HG03460 (cell line): ENCODE measurements around the gene INTS6.

Source experiments
- ATAC-seq: cut with Tn5 transposase; IDR thresholded peaks from one replicate; pipeline ENCODE4 v1.9.1; 2021; ENCODE audit not compliant: unreplicated experiment

Gene INTS6

DNA sequence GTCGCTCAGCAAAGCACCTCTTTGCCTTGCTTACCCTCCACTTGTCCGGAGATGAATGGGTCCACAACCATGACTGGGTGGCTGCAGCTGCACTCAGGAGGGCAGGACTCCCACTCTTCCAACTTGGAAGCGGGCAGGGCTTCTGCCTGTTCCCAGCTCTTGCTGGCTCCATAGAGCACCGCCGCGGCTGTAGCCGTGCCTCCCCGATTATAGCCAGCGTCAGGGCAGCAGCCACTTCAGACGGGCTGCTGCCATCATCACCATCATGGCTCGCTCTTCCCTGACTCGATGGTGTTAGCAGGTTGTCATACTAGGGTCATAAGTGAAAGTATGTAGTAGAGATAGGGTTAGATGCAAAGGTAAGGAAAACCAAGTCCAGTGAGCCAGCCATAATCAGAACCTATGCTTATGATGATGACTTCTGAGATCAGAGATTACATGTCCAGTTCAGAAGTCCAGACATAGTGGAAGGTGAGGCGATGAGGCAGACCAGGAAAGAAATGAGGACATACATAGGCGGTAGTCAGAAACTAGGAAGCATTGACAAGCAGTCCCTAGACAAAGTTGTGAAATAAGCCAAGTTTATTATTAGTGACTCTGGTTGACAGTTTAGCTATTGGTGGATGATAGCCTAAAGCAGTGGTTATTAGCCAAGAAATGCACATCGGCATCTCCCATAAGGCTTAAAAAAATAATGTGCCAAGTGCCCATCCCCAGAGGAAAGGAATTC lies 4.4 kb upstream of the INTS6 start:
- no peak for ATAC-seq

DNA sequence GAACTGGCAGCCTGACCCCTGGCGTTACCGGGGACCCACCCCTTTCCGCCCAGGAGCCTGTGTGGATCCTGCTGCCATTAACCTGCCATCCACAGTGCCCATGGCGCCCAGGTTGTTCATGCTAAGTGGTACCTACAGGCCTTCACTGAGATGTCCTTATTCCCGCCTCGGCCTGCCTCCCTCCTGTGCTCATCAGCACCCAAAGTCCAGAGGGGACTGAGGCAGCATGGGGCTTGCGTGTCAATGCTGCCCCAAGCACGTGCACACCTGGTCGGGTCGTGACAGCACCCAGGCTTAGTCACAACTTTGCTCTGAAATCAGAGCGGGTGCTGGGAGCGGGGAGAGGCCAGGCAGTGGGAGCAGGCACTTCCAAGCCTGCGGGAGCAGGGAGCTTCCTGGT lies 3.7 kb upstream of the INTS6 start:
- ATAC-seq = no peak

DNA sequence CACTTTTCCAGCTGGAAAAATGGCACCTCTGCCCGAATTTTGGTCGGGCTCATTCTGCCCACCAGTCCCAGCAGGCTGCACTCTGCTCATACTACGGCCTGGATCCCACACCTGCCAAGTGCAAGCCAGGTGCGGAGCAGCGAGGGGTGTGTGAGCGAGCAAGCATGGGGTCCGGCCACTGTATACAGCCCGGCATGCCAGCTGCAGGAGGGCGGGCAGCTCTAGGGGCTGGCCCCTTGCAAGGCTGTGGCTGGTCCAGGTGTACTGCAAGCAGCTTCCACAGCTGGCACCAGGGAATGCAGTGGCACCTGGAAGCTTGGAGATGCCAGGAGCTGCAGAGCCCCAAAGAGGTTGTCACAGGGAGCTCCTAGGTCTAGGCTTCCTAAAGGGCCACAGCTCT lies 2.7 kb upstream of the INTS6 start:
- ATAC-seq = no peak

DNA sequence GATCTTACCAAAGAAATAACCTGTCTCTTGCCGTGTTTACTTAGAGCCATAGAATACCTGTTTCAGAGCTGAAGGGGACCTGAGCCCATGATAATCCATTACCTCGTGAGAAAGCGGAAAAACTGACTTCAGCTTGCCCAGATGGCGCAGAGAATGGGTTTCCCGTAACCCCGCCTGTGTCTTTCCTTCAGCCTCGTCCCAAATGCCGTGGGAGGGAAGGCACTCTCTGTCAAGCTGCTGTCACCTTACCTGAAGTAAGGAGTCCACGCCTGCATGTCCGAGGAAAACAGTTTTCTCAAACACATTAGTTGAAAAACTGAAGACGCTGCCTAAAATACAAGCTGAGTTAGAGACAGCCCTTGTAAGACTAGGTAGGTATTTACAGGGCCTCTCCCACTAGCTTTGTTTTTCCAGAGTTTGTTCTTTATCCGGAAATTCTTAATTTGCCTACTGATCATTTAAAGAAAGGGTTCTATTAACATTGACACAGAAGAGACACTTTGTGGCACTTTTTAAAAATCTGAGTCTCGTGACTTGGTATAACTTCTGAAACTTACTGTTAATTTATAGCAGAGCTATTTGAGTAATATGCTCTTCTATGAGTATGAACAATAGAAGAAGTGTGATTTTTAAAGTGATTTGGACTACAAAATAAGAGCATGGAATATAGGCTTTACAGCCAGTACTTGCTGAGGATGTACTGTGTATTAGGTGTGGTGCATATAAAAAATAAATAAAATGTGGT lies 1.3 kb upstream of the INTS6 start:
- no peak for ATAC-seq

DNA sequence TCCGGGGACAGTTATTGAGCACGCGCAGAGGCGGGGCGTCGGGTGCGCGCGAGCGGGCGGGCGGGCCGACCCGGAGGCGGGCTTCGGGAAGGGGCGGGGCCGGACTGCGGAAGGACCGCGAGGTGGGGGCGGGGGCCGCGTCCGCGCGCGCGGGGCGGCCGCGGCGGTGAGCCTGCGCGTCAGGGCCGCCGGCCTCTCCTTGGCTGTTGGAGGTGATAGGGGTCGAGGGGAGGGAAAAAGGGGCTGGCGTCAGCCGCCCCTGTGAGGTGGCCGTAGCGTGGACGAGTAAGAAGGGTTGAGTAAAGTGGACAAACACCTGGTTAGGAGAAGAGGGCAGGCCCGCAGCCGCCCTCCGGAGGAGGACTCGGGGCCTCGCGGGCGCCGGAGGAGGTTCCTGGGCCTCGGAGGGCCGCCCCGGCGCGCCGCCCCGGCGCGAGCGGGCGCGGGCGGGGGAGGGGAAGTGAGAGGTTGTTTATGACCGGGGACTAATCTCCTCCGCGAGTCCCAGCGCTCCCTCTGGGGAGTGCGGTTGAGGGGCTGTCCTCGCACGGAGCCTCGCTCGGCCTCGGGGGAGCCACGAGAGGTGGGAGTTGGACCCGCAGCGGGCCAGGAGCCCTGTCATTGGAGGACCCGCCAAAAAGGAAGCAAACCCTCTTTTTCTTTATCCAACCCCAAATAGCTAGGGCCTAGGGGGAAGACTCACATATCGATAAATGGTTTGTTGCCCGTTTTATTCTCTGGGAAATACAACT lies 547 bp upstream of the INTS6 start:
- peak; percentile 39 for ATAC-seq

DNA sequence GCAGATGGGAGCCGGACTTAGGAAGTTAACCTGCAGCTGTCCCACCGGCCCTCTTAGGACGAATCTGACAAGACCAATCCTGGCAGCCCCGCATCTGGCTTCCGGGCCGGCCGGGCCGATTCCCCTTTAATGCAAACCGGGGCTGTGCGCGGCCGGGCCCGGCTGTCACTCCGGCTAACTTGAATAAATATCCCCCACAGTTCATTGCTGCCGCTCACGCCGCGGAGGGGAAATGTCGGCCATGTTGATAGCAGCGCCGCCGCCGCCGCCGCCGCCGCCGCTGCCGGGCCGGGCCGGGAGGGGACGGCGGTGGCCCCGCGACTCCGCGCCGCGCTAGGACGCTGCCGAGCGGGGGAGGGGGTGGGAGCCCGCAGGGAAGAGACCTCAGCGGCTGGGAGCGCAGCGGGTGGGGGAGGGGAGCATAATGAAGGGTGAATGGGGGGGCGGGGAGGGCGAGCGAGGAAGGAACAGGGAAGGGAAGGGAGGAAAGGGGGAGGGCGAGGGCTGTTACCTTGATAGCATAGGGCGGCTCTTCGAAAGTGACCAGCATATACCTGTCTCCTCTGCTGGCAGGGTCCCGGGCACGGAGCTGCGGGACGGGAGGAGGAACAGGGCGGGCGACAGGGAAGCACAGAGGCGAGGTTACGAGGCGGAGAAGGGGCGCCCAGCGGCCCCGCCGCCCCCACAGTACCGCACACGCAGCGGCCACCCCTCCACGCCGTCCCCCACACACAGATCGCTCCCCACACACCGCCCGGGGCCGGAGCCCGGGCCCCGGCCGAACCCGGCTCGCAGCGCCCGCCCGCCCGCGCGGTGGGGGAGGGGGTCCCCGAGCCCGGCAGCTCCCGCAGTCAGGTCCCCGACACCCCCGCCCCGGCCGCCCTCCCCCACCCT lies 1.1 kb downstream of the INTS6 start:
- peak; percentile 31 for ATAC-seq

DNA sequence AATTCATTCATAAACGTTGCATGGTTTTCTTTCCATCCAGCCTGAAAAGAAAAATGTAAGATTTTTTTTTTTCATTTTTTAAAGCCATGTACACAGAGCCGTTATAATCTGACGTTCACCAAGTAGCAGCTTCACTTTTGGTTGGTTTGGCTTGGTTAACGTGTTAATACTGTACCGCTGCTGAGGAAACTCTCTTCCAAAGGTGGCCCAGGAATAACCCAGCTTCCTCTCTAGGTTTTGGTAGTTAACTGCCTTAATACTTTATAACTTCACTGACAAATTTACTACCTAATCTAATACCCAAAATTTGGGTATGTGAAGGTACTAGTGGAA lies 1.7 kb downstream of the INTS6 start:
- no peak for ATAC-seq

DNA sequence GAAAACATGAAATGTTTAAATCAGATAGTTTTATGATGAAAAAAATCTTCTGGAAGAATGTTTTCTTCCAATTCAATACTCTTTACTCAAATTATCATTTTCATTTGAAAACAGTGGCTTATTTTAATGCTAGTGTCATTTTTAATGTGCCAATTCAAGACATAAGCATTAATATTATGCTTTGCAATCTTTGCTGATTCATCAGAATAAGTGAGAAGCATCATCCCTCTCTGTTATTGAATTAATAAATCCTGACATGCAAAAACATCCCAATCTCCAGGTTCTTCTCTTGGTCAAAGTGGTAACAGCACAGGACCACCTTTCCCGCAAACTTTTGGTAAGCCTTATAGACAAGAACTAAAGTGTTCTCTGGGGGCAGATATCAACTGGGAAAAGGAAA lies 3.8 kb downstream of the INTS6 start:
- no peak for ATAC-seq

DNA sequence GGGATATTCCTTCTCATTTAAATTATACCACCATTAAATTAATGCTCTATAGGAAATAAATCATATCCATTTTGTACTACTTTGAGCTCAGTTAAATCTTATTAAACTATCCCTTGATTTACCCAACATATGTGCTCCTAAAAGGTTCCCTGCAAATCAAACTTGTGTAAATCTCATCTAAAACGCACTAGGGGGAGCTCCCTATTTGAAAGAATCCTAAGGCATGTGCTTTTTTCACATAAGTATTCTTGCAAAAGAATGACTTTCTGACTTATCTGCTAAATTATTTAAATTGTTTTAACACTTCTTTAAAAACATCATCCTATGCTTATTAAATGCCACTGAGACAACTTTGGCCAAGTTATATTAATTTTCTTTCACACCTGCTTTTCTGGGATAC lies 7.9 kb downstream of the INTS6 start:
- ATAC-seq = no peak

DNA sequence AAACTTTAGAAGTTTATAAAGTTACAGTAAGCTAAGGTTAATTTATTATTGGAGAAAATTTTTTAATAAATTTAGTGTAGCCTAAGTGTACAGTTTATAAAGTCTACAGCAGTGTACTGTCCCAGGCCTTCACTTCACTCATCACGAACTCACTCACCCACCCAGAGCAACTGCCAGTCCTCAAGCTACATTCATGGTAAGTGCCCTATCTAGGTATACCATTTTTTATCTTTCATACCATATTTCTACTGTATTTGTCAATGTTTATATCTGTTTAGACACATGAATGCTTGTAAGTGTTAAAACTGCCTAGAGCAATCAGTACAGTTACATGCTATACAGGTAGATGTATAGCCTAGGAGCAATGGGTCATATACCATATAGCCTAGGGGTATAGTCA lies 12.5 kb downstream of the INTS6 start:
- ATAC-seq = no peak

DNA sequence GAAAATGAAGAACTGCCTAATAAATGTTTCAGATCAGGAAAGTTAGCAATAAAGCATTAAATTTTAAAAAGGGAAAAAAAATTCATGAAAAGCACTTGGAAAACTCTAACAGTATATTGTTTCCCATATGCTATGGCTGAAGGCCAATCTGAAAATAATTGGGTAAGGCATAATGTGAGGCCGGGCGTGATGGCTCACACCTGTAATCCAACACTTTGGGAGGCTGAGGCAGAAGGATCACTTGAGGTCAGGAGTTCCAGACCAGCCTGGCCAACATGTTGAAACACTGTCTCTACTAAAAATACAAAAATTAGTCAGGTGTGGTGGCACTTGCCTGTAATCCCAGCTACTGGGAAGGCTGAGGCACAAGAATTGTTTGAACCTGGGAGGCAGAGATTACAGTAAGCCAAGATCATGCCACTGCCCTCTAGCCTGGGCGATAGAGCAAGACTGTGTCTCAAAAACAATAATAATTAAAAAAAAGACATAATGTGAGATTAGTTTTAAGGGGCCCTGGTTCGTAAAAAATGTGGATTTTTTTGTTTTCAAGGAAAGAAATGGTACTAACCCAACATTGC lies 15.2 kb downstream of the INTS6 start:
- no peak for ATAC-seq

DNA sequence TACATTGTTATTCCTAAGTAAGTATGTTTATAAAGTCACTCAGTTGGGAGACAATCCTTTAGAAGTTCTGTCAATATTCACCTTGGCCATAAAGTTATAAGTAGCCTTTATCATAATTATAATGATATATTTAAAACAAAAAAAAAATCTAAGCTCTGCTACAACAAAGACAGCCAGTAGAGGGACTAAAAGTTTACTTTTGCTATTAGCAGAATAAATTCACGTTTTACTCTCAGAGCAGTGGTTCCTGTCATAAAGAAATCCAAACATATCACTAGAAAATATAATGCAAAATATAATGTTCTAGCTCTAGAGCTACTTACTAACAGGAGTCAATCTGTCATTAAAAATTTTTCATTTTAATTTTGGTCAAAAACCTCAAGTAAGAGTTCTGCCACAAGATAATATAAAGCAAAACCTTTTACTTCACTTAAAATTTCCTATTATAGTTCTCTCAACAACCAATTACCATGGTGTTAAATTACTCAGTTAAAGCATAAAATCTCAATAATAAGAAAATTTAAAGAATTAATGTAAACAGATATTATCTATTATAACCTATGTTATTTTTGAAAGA lies 17.7 kb downstream of the INTS6 start:
- ATAC-seq = no peak

DNA sequence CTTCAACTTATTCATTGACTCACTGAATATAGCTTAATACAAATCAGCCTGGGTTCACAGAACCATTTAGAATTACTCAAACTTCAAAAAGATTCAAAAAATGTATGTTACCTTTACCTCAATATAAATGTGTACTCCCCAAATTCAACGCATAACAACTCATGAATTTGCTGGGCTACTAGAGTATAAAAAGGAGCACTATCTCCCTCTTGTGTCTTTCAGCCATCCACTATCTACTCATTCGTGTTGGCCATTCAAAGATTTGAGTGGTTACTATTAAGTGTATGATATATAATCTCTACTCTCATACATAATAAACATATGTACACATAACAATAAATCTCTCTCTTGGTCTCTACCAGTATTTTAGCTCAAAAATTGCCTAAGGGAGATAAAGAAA lies 20.3 kb downstream of the INTS6 start:
- ATAC-seq = no peak

DNA sequence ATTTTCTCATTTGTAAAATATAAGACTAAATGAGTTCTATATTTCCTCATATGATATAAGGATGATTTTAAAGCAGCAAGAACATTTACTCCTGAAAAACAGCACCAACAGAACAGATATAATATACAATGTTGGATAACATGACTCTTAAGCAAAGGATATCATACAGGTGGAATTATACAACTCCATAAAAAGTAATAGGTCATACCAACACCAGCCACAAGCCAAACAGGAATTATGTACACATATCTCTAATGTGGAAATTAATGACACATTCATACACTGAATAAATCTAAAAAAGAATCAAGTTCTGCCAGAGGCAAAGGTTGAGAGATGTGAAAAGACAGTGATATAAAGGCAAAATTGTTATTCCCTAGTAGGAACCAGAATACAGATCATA lies 25.9 kb downstream of the INTS6 start:
- ATAC-seq = no peak

DNA sequence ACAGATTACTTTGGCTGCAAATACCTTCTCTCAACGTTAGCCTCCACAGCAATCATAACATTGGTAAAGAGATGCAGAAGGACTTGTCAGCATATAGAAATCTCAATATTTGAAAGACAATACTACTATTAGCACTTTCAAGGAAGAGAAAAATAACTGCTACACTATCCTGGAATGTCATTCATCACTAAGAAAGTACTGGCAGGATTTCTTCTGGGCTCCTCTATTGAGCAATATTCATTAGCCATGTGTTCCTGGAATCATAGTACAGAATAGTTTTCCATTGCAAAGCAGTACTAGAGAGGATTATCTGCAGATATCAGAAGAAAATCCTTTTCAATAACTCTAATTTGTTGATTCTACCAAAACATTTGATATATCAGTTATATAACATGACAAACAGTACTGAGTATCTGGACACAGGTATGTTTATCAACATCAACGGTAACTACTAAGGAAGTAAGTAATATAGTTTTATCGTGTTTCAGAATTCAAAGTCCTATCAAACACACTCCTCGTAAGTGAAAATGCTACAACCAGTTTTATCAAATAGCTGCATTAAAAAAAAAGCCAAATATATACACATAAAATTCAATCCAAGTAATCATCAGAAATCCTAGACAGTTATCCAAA lies 27.3 kb downstream of the INTS6 start:
- ATAC-seq = no peak

DNA sequence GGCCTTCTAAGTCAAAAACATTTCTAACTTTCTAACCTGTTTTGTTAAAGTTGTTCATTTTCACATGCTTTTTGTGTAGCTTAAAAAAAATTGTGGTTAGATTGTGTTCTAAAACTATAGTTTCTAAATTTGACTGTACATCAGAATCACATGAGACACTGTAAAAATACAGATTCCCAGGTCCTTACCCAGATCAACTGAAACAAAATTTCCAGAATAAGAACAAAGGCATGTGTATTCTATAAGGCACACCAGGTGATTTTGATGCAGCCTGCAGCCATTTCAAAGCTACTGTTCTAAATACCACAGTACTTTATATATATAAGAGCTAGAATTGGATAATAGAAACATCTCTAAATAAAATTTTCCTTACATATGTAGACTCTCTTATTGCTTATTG lies 29.1 kb downstream of the INTS6 start:
- no peak for ATAC-seq

DNA sequence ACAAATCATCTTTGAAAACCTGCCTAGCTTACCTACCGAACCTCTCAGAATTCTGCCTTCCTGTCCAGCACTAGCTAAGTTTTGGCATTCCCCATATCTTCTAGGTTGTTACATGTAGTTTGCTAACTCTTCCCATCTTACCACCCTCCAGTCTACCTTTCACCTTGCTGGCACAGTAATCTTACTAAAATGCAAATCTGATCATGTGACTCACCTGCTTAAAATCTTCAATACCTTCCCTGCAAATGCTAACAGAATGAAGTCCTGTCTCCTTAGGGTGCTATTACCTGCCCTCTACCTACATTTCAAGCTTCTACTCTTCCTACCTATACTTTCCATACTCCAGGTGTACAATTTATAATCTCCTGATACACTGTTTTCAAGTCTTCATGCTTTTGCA lies 30.4 kb downstream of the INTS6 start:
- no peak for ATAC-seq

DNA sequence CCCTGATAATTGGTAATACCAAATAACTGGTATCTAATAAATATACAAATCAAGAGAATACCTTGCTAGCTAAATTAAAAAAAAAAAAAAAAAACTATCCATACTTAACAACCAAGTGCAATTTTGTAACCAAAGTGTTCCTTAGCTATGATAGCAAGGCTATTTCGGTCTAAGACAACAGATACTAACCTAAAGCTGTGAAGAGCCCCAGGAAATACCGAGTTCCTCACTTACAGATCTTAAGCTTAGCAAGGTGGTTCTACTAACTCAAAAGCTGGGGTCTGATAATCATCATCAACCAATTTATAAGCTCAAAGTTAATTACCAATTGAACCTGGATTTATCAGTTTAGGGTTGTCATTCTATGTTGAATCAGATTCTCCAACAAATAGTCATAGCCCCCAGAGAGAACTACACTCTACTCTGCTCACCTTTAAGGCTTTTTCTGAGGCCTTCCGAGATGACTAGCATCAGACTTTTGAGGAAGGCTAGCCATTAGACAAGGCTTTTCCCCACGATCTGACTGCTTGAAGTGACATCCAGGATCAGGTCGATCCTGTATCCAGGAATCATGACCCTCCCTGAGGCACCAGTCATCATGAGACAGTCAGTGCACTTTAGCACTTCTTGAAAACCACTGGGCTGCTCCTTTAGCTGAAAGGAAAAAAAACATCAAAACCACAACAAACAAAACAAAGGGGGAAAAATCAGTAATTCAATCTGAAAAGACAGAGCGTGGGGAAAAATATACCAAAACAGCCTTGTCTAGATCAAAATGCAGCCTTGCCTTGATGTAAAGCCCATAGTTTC lies 31.9 kb downstream of the INTS6 start:
- no peak for ATAC-seq

DNA sequence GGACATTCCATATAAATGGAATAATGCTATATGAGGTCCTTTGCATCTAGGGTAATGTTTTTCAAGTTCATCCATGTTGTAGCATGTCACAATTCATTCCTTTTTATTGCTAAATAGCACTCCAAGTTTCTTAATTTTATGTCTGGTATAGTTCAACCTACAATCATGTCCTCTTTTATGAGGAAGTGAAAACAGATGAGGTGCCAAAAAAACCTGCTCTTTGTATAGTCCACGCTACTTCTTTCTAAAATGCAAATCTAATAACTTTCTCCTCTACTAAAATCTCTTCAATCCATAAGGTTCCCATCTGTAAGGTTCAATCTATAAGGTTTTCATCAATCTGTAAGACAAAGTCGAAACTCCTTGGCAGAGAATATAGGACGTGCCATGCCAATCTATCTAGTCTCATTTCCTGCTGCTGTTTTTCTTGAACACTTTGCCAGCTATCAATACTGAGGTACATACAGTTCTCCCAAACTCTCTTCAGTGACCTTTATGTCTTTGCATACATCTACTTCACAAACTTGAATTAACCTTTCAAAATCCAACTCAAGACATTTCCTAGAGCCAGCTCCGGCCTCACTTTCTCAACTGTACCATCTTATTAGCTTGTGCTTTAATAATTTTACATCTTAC lies 33.7 kb downstream of the INTS6 start:
- ATAC-seq = peak; percentile 48
